Measurements from ENCODE around the gene CCDC91. TPM values are rescaled to one million over a fixed set of nuclear protein-coding genes. Genes with fewer than 3 reads are reported as not detected.

CCDC91 gene
- total RNA-seq, 1 donor from 2014 or later, result 76.6 TPM

GRCh38 chr12:28306535-28306934, 116.3 kb downstream of the CCDC91 start:
- TF ChIP-seq POLR2AphosphoS5 (IDR thresholded peaks at IDR 0.05; ENCODE audit: insufficient read depth in 1 of 2, low read depth in 1 of 2) (no peak), POLR2A (IDR thresholded peaks at IDR 0.05) (no peak)
- TF ChIP-seq, protein P1, sequence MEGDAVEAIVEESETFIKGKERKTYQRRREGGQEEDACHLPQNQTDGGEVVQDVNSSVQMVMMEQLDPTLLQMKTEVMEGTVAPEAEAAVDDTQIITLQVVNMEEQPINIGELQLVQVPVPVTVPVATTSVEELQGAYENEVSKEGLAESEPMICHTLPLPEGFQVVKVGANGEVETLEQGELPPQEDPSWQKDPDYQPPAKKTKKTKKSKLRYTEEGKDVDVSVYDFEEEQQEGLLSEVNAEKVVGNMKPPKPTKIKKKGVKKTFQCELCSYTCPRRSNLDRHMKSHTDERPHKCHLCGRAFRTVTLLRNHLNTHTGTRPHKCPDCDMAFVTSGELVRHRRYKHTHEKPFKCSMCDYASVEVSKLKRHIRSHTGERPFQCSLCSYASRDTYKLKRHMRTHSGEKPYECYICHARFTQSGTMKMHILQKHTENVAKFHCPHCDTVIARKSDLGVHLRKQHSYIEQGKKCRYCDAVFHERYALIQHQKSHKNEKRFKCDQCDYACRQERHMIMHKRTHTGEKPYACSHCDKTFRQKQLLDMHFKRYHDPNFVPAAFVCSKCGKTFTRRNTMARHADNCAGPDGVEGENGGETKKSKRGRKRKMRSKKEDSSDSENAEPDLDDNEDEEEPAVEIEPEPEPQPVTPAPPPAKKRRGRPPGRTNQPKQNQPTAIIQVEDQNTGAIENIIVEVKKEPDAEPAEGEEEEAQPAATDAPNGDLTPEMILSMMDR (IDR thresholded peaks at IDR 0.05), result no peak
- Histone ChIP-seq H3K27me3 (no peaks in the 10 kb centered on the region), H3K27ac (no peak overlapping the region), H3K9me3 (no peaks in the 10 kb centered on the region), H3K4me1 (no peaks in the 10 kb centered on the region), H3K36me3 (no peaks in the 10 kb centered on the region), H3K4me3 (no peak overlapping the region)
- DNase-seq (ENCODE audit: extremely low spot score in 2 of 2), result no peak
- intact Hi-C loops (cut with DNase I), result no loop called here

DNA sequence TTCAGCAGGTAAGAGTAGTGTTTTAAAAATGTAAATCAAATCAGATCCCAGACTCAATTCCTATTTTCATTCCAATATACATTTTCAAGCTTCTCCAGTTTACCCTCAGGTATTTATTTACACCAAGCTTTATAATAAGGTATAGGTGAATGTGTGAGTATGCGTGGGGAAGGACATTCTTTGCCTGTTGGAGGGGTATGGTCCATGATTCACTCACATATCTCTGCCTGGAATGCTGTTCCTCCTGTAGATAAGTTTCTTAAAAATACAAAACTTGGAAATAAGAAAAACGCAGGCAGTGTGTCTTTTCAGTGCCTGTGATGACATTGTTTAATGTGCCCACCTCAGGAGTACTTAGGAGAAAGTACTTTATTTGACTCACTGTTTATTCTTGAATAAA, 118.6 kb downstream of the CCDC91 start:
- H3K9me3 ChIP-seq, result no peaks in the 10 kb centered on the region
- DNase-seq (ENCODE audit: extremely low spot score in 2 of 2), result no peak
- intact Hi-C loops (cut with DNase I), result no loop called here
- no peak overlapping the region for H3K4me3 ChIP-seq
- no peaks in the 10 kb centered on the region for H3K27me3 ChIP-seq
- no peak for TF ChIP-seq POLR2A (IDR thresholded peaks at IDR 0.05)
- TF ChIP-seq POLR2AphosphoS5 (IDR thresholded peaks at IDR 0.05; ENCODE audit: insufficient read depth in 1 of 2, low read depth in 1 of 2), result no peak
- TF ChIP-seq, protein P1 (IDR thresholded peaks at IDR 0.05), result no peak
- no peaks in the 10 kb centered on the region for H3K4me1 ChIP-seq
- no peak overlapping the region for H3K27ac ChIP-seq
- no peaks in the 10 kb centered on the region for H3K36me3 ChIP-seq

DNA sequence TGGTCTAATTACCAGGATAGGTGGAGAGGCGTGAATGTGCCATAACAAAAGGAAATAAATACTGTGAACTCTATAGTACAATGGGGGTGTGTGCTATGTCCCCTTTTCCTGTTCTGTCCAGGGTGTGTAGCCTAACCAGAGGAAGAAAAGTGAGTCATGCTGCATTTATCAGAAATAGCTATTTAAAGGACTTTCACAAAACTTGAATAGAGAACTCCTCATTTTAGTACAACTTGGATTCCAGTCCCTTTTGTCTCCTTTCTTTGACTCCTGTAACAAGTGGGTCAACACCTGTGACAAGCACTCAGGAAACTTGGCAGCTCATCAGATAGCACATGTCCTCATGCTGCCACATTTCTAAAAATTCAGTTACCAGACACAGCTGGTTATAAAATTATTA, 123.4 kb downstream of the CCDC91 start:
- Histone ChIP-seq H3K4me1 (no peaks in the 10 kb centered on the region), H3K4me3 (no peak overlapping the region), H3K27ac (no peak overlapping the region), H3K36me3 (peaks cover 0 to 16% of the 10 kb centered on the region in 2 donors), H3K9me3 (no peaks in the 10 kb centered on the region), H3K27me3 (no peaks in the 10 kb centered on the region)
- TF ChIP-seq, protein P1 (IDR thresholded peaks at IDR 0.05), result no peak
- TF ChIP-seq POLR2A (IDR thresholded peaks at IDR 0.05) (no peak), POLR2AphosphoS5 (IDR thresholded peaks at IDR 0.05; ENCODE audit: insufficient read depth in 1 of 2, low read depth in 1 of 2) (no peak)
- intact Hi-C loops (cut with DNase I), result no loop called here
- DNase-seq (ENCODE audit: extremely low spot score in 2 of 2), result no peak

DNA sequence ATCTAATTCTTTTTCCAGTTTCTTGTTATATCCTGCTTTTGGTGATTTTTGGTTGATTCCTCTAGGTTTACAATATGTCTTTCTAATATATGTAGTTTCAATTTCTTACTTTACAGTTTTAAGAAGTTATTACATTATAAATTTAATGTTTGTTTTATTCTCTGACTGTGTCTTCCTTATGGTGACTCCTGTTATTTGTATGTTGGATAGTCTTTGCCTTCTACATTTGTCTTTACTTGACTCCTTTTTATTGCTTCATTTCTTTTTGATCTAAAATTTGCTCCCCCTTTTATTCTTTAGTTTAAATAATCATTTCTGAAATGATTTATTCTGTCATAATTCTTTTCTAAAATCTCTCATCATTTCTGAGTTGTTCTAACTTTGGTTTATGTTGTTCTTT, 125.8 kb downstream of the CCDC91 start:
- Histone ChIP-seq H3K4me1 (no peaks in the 10 kb centered on the region), H3K36me3 (peaks cover 0 to 16% of the 10 kb centered on the region in 2 donors), H3K9me3 (no peaks in the 10 kb centered on the region), H3K27me3 (no peaks in the 10 kb centered on the region), H3K27ac (no peak overlapping the region), H3K4me3 (no peak overlapping the region)
- TF ChIP-seq POLR2A (IDR thresholded peaks at IDR 0.05) (no peak), POLR2AphosphoS5 (IDR thresholded peaks at IDR 0.05; ENCODE audit: insufficient read depth in 1 of 2, low read depth in 1 of 2) (no peak)
- TF ChIP-seq, protein P1 (IDR thresholded peaks at IDR 0.05), result no peak
- no peak for DNase-seq (ENCODE audit: extremely low spot score in 2 of 2)
- intact Hi-C loops (cut with DNase I), result no loop called here

DNA sequence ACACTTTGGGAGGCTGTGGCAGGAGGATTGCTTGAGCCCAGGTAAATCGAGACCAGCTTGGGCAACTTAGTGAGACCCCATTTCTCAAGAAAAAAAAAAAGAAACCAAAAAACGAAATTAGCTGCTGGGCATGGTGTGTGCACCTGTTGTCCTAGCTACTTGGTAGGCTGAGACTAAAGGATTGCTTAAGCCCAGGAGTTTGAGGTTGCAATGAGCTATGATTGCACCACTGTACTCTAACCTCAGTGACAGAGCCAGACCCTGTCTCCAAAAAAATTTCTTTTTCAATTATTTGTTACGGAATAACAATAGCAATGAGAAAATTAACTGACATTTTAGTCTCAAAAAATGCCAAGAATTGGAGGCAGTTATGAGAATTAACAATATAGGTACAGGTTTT, 128.0 kb downstream of the CCDC91 start:
- Histone ChIP-seq H3K27me3 (no peaks in the 10 kb centered on the region), H3K27ac (no peak overlapping the region), H3K9me3 (no peaks in the 10 kb centered on the region), H3K4me1 (no peaks in the 10 kb centered on the region), H3K4me3 (no peak overlapping the region), H3K36me3 (peaks cover 0 to 16% of the 10 kb centered on the region in 2 donors)
- intact Hi-C loops (cut with DNase I), result no loop called here
- no peak for DNase-seq (ENCODE audit: extremely low spot score in 2 of 2)
- TF ChIP-seq POLR2AphosphoS5 (IDR thresholded peaks at IDR 0.05; ENCODE audit: insufficient read depth in 1 of 2, low read depth in 1 of 2) (no peak), POLR2A (IDR thresholded peaks at IDR 0.05) (no peak)
- TF ChIP-seq, protein P1 (IDR thresholded peaks at IDR 0.05), result no peak

Data from vagina (tissue), 2 donors.